HG03196 (cell line): ENCODE data around the gene KCTD1.

Experiments used
- ATAC-seq: cut with Tn5 transposase; IDR thresholded peaks from one replicate; pipeline ENCODE4 v1.9.1; 2021; ENCODE audit not compliant: unreplicated experiment

KCTD1 gene

DNA sequence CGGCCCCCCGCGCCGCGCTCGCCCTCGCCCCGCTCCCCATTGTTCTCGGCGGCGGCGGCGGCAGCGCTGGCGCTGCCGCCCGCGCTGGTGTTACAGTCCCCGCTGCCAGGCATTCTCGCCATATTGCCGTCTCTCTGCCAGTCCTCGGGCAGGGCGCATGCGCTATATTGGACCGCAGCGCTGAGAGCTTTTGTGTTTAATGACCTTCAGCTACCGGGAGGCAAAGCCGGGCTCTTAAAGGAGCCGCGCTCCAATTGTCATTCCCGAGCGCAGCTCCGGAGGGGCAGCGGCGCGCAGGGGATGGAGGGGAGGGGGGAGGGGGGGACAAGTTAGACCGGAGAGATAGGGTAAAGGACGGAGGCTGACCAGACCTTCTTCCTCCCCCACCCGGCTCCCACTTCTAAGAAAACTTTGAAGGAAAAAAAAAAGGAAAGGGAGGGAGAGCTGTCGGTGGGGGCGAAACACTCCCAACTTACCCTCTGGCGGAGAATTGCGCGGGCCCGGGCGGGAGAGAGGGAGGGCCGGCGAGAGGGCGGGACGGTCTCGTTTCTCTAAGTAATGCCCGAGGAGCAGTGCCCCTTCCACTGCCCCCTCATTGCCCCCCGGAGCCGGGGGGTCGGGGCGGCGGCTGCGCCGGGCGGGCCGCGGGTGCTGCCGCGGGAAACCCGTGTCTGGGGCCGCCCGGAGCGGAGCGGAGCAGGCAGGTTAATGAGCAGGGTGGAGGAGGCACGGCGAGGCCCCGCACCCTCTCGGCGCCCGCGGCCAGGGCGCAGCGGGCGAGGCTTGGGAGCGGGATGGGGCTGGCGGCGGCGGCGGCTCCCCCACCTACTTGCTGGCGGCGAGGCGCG is at the start of gene KCTD1:
Gene KCTD1 (minus strand): TSS at position 139 of the 848 bp plus-strand sequence. CDS start 17 bp downstream, at position 122.
- peak; percentile 44 for ATAC-seq

GRCh38 chr18:26593365-26594320 is 45.3 kb upstream of the KCTD1 start:
- no peak for ATAC-seq

GRCh38 chr18:26584745-26585144 is 36.4 kb upstream of the KCTD1 start:
- ATAC-seq = no peak

DNA sequence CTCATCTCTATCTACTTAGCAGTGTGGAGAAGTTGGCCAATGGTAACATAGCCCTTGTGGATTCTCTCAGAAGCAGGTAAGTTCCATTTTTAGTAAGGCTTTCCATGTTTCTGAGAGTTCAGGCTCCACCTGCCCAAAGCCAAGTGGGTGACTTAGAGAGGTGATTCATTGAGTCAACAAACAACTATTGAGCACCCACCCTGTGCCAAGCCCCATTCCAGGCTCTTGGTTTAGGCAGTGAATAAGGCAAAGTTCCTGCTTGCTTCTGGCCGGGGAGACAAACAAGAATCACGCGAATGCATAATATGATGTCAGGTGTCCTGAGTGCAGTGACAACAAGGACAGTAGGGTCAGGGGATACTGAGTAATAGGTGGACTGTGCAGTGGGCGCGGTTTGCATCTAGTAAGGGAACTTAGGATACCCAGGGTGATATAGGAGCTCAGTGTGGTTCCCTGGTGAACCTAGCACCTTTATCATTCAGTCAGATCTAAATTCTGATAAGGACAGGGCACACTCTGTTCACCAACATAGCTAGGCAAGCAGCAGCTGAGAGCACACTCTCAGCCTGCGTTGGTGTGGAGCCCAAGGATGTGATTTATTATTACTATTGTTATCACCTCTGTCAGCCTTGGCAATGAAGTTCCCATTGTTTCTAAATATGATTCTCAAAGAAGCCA is 31.7 kb upstream of the KCTD1 start:
- ATAC-seq = no peak

DNA sequence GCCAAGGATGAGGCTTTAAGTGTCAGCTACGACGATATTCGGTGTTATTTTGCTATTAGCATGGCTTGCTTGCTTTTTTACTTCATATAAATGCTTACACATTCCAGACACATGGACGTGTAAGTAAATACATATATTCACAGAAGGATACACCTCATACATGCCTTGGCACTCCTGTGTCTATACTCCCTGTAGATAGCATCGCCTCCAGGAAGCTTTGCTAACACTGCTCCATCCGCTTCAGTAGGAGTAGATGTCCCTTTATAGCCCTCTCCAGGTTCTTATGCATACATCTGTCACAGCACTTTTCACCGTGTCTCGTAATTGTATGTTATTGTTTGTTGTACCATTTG is 27.5 kb upstream of the KCTD1 start:
- no peak for ATAC-seq

DNA sequence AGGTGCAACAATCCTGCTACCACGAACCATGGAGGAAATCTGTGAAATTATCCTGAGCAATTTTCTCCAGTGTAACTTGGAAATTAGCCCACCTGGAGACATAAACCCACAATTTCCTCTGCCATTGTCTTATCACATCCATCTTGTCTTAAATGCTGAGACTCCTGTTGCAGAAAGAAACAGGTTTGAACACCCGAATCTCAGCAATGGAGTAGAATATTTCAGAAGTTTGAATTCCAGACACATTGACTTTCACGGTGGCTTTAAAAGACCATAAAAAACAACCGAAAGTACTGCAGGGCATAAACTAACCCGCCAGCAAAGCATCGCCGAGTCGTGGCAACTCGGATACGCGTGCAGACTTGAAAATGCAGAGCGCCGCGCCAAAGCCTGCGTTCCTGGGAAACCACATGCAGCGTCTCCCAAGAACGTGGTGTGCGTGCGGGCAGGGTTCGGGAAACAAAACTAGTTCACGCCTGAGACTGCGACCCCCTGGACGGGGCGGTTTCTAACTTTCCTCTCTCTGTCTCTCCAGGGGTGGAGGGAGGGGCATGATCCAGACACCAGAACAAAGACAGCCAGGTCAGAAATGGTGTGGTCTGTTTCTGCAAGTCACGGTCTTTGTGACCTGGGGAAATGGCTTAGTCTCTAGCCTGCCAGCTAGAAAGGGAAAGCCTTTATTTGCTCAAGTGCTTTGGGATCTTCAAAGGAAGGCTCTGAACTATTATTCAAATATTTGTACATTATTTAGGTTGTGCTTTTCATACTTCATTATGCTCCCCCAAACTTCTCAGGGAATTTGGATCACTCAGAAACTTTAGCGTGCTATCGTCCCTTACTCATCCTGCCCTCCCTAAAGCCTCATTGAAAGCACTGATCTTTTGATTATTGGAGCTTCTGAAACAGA is 26.9 kb upstream of the KCTD1 start:
- no peak for ATAC-seq

GRCh38 chr18:26568926-26569665 is 20.7 kb upstream of the KCTD1 start:
- no peak for ATAC-seq

DNA sequence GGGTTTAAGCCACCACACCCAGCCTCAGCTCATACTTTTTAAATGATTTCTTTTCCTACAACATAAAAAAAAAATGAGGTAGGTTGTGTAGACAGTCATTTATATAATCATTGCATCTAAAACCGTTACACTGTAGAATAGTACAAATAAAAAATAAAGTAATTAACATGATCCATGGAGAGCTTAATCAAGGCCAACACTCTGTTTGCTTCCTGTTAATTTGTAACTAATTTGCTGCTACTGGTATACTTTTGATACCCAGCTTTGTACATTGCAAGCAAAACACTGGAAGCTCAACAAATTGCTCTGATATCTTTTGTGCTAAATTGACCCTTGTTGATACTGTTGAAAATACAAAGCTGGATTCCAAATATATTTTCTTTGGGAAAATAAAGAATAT is 20.2 kb upstream of the KCTD1 start:
- no peak for ATAC-seq

DNA sequence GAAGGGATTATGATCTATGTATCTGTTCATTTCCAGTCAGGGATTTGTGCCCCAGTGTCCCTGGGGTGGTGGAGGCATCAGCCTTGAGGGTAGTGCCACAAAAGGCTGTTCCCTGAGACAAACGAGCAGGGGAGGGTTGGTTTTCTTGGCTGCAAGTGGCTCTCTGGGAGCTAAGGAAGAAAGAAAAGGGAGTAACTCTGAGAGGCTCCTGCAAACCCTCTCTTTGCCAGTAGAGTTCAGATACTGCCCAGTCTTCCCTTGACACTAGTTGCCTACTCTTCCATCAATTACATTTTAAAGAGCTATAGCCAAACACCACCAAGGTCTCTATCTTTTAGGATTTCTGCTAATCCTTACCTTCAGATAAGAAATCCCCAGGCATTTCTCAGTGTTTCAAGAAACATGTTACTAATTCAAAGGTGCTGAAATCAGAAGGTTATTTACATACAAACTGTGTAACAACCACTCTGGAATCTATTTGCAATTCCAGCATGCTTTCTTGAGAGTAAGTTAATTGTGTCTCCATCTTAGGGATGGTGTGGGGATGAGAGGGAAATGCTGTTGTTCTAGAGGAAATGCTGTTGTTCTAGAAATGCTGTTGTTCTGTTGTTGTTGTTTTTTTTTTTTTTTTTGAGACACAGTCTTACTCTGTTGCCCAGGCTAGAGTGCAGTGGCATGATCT is 18.7 kb upstream of the KCTD1 start:
- ATAC-seq = no peak

DNA sequence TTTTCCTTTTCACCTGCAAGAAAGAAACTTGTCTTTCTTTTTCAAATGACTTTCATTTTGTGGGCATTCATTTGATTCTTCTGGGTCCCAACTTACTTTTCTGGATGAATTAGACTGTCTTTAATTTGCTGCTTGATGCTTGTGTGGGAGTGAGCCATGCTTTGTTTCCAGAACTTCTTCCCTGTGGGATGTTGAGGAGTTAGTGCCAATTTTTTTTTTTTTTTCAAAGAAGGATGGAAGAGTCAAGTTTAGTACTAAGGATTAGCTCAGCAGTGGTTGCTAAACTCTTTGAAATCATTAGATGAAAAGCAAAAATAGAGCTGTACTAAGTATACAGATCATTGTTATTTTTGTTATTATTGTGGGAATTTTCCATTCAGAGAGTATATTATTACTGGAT is 17.2 kb upstream of the KCTD1 start:
- ATAC-seq = no peak

DNA sequence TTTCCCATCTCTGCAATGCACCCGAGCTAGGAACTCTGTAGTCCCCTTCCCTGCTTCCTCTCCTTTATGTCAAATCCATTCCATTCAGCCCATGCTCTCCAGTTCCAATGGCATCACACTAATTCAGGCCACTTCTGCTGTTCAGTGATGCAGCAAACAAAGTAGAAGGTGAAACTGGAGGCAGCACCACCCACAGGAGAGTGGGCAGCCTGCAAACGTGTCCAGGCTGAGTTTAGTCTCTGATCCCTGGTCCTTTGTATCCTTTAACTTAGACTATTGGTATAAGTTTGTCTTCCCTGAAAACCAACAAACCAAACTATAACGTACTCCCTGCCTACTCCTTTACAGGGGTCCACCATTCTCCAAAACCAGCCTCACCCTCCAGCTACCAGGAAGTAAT is 14.7 kb upstream of the KCTD1 start:
- no peak for ATAC-seq

GRCh38 chr18:26562568-26562967 is 14.2 kb upstream of the KCTD1 start:
- no peak for ATAC-seq

DNA sequence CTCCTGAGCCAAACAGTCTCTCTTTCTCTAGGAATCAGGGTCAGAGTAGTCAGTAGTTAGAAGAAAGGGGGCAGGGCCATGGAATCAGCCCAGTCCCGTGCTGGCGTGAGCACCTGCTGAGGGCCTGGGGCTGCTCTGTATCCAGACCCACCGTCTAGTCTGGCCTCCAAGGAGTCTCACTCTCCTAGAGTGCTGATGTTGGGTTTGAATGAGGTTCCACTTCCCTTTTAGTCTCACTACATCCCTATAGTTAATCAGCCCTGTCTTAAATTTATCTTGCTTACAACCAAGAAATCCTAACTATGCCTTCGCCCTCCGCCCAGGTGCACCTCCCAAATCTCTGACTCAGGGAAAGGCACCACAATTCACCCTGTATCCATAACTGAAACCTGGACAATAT is 13.4 kb upstream of the KCTD1 start:
- no peak for ATAC-seq

DNA sequence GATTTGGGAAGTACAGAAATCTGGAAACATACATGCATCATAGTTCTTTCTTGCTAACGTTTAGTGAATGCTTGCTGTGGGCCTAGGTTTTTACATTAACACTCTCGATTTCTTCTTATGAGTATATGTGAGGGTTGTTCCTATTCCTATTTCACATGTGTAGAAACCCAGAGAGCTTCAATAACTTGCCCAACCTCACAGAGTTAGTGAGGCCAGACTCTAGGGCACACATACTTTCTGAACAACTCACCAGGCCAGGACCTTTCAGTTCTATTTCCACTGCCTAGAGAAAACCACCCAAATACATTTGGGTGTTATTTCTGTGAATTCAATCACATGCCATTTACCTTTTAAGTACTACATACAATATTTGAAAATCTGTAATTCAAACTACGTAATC is 8.2 kb upstream of the KCTD1 start:
- peak; percentile 84 for ATAC-seq

DNA sequence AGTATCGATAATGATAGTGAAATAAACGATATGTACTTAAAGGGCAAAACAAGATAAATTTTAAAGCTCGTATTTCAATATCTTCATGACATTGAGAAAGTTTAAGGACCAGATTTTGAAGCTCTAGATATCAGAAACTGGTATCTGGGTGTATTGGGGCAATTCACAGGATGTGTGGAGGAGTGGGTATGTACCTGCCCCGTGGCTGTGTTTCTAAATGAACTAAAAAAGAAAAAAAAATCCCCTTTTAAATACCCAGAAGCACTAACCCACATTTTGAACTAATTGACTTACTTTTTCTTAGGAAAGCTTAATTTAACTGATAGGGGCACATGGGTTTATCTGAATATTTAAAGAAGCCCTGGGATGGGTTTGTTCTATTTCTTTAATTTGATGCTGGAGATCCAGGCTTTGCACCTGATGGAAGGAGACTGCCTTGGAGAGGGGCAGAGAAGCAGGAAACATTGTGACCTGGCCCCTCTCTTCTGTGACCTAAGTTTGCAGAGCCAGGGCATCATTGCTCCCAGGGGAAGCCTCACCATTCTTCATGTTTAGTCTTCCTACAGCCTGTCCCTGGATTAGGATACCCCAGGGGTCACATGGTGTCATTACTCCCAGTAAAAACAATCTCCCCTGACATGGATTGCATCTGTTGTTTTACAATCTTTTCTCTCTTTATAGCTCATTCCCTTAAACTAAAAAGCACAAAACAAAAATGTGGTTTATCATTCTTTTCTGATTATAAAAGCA is 7.6 kb upstream of the KCTD1 start:
- no peak for ATAC-seq

GRCh38 chr18:26553943-26554342 is 5.6 kb upstream of the KCTD1 start:
- ATAC-seq = no peak

DNA sequence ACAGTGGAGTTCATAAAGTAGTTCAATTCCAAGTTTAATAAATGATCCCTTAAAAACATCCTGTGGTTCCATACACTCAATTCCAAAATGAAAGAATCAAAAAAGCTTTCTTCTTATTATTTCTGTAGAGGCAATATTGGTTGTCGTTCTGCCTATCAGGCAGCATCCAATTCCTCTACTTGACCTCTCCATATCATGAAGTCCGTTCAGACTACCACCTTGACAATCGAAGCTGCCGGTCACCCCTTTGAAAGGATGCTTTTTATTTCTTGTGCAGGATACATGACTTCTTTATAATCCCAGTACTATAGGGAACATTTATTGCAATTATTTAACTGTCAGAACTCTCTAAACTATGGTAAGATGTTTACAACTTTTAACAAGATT is 3.3 kb upstream of the KCTD1 start:
- no peak for ATAC-seq

- ATAC-seq = no peak
Observed at GRCh38 chr18:26550998-26551694, 2.8 kb upstream of the KCTD1 start.
